T-helper 22 cell (primary cell): ENCODE results near the gene PES1.
"Not testable (repeated sequence)": the region's sequence is repeated elsewhere in the genome, so short reads cannot be mapped to it uniquely, and the experiment has no call there.

Experiments
- DNase-seq: peaks from one replicate; pipeline ENCODE4 v3.0.0-alpha.2; 2020; ENCODE audit warnings: low read depth

Gene PES1

GRCh38 chr22:30591588-30592359, at the start of gene PES1:
Gene PES1 (minus strand): TSS chr22:30591910. CDS start chr22:30591833, 77 bp downstream.
- DNase-seq, result peak; percentile 90

- no peak for DNase-seq
Measured at GRCh38 chr22:30640839-30641430, 49.2 kb upstream of the PES1 start.

- DNase-seq, result no peak
Measured at GRCh38 chr22:30640361-30640760, 48.7 kb upstream of the PES1 start.

- no peak for DNase-seq
Measured at GRCh38 chr22:30637701-30638114, 46.0 kb upstream of the PES1 start.

GRCh38 chr22:30636226-30637077, 44.7 kb upstream of the PES1 start:
- DNase-seq, result no peak

- peak; percentile 88 for DNase-seq
Measured at GRCh38 chr22:30635273-30636225, 43.8 kb upstream of the PES1 start, which contains the start of gene SLC35E4. Gene SLC35E4 (plus strand): TSS chr22:30635781. CDS start chr22:30636451, 670 bp downstream.

- peak; percentile 70 for DNase-seq
Measured at GRCh38 chr22:30634471-30635233, 42.9 kb upstream of the PES1 start.

GRCh38 chr22:30631469-30631868, 39.8 kb upstream of the PES1 start:
- not testable (repeated sequence) for DNase-seq

- no peak for DNase-seq
Measured at GRCh38 chr22:30628491-30628890, 36.8 kb upstream of the PES1 start.

- DNase-seq, result no peak
Measured at GRCh38 chr22:30627471-30627870, 35.8 kb upstream of the PES1 start.

GRCh38 chr22:30626413-30626812, 34.7 kb upstream of the PES1 start:
- no peak for DNase-seq

GRCh38 chr22:30619909-30620308, 28.2 kb upstream of the PES1 start:
- not testable (repeated sequence) for DNase-seq

- DNase-seq, result no peak
Measured at GRCh38 chr22:30617819-30618218, 26.1 kb upstream of the PES1 start.

GRCh38 chr22:30615543-30615954, 23.8 kb upstream of the PES1 start:
- DNase-seq, result no peak

GRCh38 chr22:30614879-30615278, 23.2 kb upstream of the PES1 start:
- no peak for DNase-seq

GRCh38 chr22:30614268-30614667, 22.6 kb upstream of the PES1 start:
- DNase-seq, result no peak

GRCh38 chr22:30612789-30613188, 21.1 kb upstream of the PES1 start:
- no peak for DNase-seq

GRCh38 chr22:30611197-30611596, 19.5 kb upstream of the PES1 start:
- DNase-seq, result no peak

- no peak for DNase-seq
Measured at GRCh38 chr22:30610299-30610698, 18.6 kb upstream of the PES1 start.
